Activated CD4-positive, CD25-positive, alpha-beta regulatory T cell treated with anti-CD3 and anti-CD28 coated beads, Interleukin-2, amount 50 U/mL, for 24 hours (primary cell): Measurements from ENCODE around the gene ZBTB5.
A peak's percentile ranks its signal among the peaks of the same experiment; 100 is the strongest.
"Not testable (repeated sequence)": the region's sequence is repeated elsewhere in the genome, so short reads cannot be mapped to it uniquely, and the experiment has no call there.

Experiments used
- ATAC-seq, 2 donors: fragments of 150-1000 bp; cut with Tn5 transposase; one replicate each; pipeline ENCODE4 v1.10.0; 2021; ENCODE audit warnings: mild to moderate bottlenecking in 1 of 2, moderate library complexity in 1 of 2

Gene ZBTB5

GRCh38 chr9:37465249-37466036 is at the start of gene ZBTB5:
Gene ZBTB5, minus strand, starts transcription at chr9:37465450. Its CDS starts 22,899 bp downstream, at chr9:37442551.
- peak; percentile 84 to 87 for ATAC-seq

- peak in 1 of 2 donors; percentile 21 for ATAC-seq
Measured at GRCh38 chr9:37514999-37515398, 49.7 kb upstream of the ZBTB5 start.

- not testable (repeated sequence) for ATAC-seq
Measured at GRCh38 chr9:37514415-37514814, 49.2 kb upstream of the ZBTB5 start.

- ATAC-seq, result no peak
Measured at GRCh38 chr9:37512437-37512836, 47.2 kb upstream of the ZBTB5 start.

GRCh38 chr9:37511016-37512010 is 46.1 kb upstream of the ZBTB5 start:
- peak in 1 of 2 donors; percentile 48 for ATAC-seq

- ATAC-seq, result not testable (repeated sequence)
Measured at GRCh38 chr9:37510053-37510452, 44.8 kb upstream of the ZBTB5 start.

- ATAC-seq, result no peak
Measured at GRCh38 chr9:37509536-37509935, 44.3 kb upstream of the ZBTB5 start.

GRCh38 chr9:37508834-37509206 is 43.6 kb upstream of the ZBTB5 start:
- ATAC-seq, result no peak

- ATAC-seq, result no peak
Measured at GRCh38 chr9:37508135-37508833, 43.0 kb upstream of the ZBTB5 start.

GRCh38 chr9:37507566-37508134 is 42.4 kb upstream of the ZBTB5 start:
- ATAC-seq, result no peak

GRCh38 chr9:37504605-37505004 is 39.4 kb upstream of the ZBTB5 start:
- no peak for ATAC-seq

GRCh38 chr9:37503736-37504135 is 38.5 kb upstream of the ZBTB5 start:
- ATAC-seq, result peak; percentile 27 to 64

GRCh38 chr9:37501957-37502596 is 36.8 kb upstream of the ZBTB5 start:
- ATAC-seq, result no peak

- ATAC-seq, result no peak
Measured at GRCh38 chr9:37499297-37499696, 34.0 kb upstream of the ZBTB5 start.

GRCh38 chr9:37498457-37498856 is 33.2 kb upstream of the ZBTB5 start:
- no peak for ATAC-seq

- no peak for ATAC-seq
Measured at GRCh38 chr9:37497320-37497719, 32.1 kb upstream of the ZBTB5 start.

GRCh38 chr9:37496020-37496419 is 30.8 kb upstream of the ZBTB5 start:
- ATAC-seq, result no peak

GRCh38 chr9:37495571-37495970 is 30.3 kb upstream of the ZBTB5 start:
- no peak for ATAC-seq

GRCh38 chr9:37491939-37492338 is 26.7 kb upstream of the ZBTB5 start:
- no peak for ATAC-seq

- ATAC-seq, result no peak
Measured at GRCh38 chr9:37486616-37487548, 21.6 kb upstream of the ZBTB5 start.

- ATAC-seq, result no peak
Measured at GRCh38 chr9:37486256-37486615, 21.0 kb upstream of the ZBTB5 start.
